NCI-H187 (cell line): ENCODE results near the gene DLG2.
"Not testable (repeated sequence)": the region's sequence is repeated elsewhere in the genome, so short reads cannot be mapped to it uniquely, and the experiment has no call there.

ENCODE experiments used
- DNase-seq, 2 experiments: peaks; one replicate each; lab custom pipeline; 2025; lab: John Stamatoyannopoulos, UW

The DLG2 gene

DNA sequence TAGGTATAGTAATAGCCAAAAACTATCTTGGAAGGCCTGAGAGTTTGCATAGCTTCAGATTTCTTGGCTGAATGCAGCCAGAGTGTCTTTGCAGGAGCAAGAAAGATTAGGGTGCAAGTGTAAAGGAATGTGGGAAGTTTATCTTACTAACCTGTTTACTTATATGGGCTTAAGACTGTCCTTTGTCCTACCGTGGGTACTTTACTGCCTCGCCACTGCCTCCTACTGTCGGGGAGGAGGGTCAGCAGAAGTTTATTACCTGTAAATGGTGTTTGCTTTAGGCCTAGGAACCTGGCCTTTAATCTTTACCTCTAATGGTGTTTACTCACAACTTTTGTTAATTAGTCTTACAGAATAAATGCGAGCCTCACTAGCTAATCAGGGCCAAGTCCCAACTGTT lies 633.8 kb downstream of the DLG2 start:
- no peak for DNase-seq

DNA sequence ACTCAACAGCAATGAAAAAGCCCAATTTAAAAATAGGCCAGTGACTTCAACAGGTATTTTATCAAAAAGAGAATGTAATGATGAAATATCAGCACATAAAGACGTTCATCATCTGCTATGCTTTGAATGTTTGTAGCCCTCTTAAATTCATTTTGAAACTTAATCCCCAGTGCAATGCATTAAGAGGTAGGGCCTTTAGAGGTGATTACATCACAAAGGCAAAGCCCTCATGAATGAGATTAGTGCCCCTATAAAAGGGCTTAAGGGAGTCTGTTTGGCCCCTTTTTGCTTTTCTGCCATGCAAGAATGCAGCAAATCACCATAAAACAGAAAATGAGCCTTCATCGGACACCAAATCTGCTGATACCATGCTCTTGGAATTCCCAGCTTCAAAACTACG lies 637.0 kb downstream of the DLG2 start:
- no peak for DNase-seq

DNA sequence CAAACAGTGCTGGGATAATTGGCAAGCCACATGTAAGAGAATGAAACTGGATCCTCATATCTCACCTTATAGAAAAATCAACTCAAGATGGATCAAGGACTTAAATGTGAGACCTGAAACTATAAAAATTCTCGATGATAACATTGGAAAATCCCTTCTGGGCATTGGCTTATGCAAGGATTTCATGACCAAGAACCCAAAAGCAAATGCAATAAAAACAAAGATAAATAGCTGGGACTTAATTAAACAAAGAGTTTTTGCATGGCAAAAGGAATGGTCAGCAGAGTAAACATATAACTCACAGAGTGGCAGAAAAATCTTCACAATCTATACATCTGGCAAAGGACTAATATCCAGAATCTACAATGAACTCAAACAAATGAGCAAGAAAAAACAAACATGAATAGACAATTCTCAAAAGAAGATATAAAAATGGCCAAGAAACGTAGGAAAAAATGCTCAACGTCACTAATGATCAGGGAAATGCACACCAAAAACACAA lies 639.4 kb downstream of the DLG2 start:
- not testable (repeated sequence) for DNase-seq

GRCh38 chr11:84981301-84981700 lies 645.8 kb downstream of the DLG2 start:
- DNase-seq: no peak

- DNase-seq: no peak
These were observed 658.0 kb downstream of the DLG2 start for GRCh38 chr11:84969103-84969502.

DNA sequence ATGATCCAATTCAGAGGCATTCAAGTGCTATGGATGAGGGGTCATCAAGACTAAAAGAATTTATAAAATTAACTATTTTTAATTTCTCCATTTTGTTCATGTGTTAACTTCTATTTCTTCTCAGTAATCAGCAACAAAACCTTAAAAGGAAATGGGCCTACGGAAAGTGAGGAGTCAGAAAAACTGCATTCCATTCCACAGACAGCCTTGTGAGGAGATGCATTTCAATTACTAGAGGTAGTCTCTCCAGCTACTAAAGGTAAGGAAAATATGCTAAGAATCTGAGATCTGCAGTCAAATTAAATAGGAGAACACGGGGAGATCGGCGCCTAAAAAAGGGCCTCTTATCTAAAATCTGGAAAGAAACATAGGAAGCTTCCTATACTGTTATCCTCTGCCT lies 661.7 kb downstream of the DLG2 start:
- DNase-seq: no peak

GRCh38 chr11:84963240-84963639 lies 663.9 kb downstream of the DLG2 start:
- DNase-seq: no peak

- no peak for DNase-seq
These were observed 665.1 kb downstream of the DLG2 start for GRCh38 chr11:84962018-84962417.

DNA sequence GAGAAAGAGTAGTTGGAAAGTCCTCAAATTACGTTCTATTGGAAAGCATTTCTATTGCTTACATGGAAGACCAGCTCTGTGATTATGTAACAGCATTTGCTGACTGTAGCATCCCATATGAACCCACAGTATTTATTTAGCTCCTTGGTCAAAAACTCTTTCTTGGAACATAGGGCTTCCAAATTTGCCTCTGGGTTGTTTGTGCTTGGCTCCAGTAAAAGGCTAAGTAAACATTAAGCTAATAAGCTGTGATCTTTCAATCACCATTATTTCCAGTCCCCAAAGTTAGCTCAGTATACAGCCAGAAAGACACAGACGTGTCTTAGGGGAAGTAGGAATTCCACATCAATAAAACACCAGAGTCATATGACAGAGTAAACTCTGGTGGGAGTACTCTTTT lies 668.8 kb downstream of the DLG2 start:
- DNase-seq: no peak

DNA sequence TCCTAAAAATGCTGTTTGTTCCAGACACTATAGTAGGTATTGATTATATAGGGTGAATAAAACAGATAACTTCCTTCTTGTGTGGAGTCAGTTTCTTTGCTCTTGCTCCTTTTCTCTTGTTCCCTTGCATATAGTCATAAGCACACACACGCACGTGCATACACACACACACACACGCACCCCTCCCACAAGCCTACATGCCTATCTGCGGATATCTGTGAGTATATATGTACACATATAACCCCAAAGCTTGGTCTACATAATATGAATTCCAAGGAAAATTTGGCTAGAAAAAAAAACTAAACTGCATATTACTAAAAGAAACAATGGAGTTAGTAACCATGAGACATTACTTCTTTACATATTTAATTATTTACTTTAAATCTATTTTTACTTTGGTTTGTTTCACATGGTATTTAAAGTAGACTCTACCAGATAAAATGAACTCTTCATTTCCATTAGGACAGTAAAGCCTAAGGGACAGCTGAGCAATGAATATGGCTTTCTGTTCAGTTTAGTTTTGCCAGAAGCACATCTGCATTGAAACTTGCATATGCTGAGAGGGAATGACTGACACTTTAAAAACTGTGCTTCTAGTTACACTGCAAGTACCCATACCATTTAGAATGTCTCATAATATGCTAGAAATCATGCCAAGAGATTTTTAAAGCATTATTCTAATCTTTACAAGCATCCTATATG lies 676.4 kb downstream of the DLG2 start:
- DNase-seq: no peak

DNA sequence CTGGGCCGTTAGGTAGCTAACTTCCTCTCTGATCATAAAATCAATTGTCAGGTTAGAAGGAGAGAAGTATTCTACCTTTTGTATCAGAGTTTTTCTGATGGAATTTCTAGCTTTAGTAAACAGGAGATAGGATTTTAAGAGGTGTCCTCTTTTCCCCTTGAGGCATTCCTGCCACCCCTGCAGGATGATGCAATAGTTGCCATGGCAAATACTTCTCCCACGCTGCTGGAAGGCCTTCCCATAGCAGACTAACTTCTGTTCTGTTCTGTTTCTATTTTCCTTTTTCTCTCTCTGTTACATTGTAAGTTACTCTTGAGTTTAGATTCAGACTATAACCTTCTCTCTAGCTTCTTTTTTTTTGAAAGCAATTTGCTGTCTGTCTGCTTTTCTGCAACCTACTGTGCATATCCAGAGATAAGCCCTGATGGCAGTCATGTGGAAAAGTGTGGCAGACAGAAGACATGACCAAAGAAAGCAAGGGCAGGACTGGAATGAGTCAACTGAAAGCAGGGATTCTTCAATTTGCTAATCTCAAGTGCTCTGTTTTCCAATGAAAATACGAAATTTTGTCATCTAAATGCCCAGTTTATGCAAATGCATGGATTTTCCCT lies 679.1 kb downstream of the DLG2 start:
- no peak for DNase-seq

GRCh38 chr11:84947070-84947469 lies 680.1 kb downstream of the DLG2 start:
- no peak for DNase-seq

DNA sequence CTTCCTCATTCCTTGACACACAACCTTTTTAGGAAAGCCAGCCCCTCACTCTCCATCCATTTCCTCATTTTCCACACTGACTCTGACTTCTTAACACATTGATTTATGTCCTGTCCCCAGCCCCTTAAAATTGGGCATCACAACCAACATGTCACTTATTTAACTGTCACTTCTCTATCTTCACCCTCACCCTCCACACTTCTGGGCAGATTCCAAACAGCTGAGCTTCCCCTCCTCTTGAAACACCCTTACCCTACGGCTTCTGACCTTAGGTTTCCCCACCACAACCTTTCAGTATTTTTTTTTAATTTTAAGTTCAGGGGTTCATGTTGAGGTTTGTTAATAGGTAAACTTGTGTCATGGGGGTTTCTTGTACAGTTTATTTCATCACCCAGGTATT lies 696.3 kb downstream of the DLG2 start:
- DNase-seq: no peak

- DNase-seq: no peak
These were observed 697.4 kb downstream of the DLG2 start for GRCh38 chr11:84929738-84930137.

DNA sequence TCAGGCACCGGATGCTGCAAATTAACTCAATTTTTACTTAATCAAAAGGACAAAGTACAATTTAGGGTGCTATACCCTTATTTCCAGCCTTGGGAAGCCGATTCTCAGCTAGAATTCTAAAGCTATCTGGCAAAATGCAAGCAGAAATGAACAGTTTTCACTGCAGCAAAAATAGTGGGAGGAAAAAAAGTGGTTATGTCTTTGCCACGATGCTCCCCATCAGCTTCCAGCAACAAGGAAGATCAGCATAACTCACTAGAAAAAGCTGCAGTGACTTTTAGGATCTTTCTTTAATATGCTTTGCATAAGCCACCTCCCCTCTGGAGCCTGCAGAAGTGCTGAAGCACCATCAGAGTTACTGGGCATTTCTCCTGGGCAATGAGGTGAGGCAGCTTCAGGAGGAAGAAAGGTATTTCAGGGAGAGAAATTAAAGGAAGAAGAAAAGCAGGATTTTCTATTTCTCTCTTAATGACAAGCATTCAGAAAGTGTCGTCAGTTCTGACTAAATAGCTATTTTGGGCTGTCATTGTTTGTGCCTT lies 702.9 kb downstream of the DLG2 start:
- DNase-seq: no peak

DNA sequence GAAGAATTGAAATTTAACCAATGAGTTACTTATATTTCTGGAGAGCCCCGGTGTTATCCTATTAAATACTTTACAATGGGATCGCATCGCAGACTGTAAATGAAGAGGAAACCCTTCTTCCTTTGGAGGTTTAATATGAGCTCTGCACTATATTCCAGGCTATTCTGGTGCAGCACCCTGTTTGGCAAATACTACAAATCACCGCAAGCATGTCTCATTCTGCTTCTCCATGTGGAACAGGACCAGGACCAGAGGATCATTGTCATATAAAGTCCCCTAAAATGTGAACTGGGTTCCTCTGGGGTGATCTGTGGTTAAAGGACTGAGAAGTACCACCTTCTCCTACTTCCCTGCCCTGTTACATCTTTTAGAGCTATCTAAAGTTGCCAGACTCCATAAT lies 703.7 kb downstream of the DLG2 start:
- no peak for DNase-seq

GRCh38 chr11:84922836-84923235 lies 704.3 kb downstream of the DLG2 start:
- DNase-seq: no peak

DNA sequence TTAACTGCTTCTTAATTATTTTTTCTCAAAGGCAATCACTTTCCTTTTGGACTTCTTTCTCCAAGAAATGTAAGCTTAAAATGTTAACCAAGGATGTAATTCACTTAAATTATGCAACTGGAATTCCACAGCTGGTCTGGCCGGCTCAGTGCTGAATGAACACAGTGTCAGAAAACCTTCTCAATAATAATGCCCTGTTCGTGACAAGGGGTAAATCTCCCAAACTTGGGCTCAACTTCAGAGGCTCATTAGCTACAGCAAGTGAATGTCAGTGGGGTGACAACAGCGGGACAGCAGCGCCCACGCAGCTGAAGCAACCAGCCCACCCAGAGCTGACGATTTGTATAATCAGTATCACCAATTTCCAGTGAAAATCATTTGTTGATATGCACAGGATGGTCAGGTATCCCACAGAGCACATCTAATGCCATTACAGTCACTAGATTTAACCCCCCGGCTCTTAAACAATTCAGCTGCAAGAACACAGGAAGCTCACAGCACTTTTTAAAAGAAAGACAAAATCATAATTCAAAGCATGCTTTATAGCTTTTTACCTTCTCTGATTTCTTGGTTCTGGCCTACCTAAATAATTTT lies 704.8 kb downstream of the DLG2 start:
- DNase-seq: no peak

- no peak for DNase-seq
These were observed 712.6 kb downstream of the DLG2 start for GRCh38 chr11:84914511-84914910.

- no peak for DNase-seq
These were observed 717.4 kb downstream of the DLG2 start for GRCh38 chr11:84909740-84910139.

DNA sequence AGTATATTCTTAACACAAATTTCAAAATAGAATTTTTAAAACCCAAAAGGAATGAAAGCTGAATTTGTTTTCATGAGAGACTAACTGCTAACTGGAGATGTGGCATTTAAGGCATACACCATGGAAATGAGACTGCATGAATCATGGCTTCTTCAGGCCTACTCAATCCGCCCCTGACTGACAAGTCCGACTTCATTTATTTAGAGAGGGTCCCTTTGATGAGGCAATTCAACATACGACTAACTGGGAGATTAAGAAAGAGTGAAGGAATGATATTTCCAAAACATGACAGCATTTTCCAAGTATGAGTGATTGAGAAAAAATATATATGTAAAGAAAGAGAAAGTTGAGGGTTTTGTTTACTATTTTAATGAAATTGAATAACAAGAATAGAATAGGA lies 720.1 kb downstream of the DLG2 start:
- no peak for DNase-seq

- DNase-seq: no peak
These were observed 721.7 kb downstream of the DLG2 start for GRCh38 chr11:84905411-84905810.

DNA sequence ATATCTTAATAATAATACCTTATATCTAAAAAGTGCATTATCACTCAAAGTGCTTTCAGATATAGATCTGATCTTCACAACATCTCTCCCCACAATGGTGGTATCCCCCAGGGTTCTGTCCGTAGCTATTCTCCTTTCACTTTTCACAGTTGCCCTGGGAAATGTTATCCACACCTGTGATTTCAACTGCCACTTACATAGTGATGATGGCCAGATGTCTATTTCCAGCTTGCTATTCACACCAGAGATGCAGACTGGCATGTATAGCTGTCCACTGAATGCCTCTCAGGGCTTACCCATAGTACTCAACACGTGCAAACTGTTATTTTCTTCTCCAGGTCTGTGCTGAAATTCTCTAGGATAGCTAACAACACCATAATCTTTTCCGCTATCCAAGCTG lies 724.7 kb downstream of the DLG2 start:
- no peak for DNase-seq
